G401.6 (cell line): ENCODE measurements around the gene MCTP1.

Experiments used
- FAIRE-seq: peaks from 2 replicates; lab custom pipeline; 2012; peaks lifted over from hg19 to GRCh38; lab: Jason Lieb, UNC

Gene MCTP1

GRCh38 chr5:95284572-95285408 lies at the start of gene MCTP1:
Gene MCTP1 (minus strand): TSS chr5:95285094.
- FAIRE-seq = no peak

DNA sequence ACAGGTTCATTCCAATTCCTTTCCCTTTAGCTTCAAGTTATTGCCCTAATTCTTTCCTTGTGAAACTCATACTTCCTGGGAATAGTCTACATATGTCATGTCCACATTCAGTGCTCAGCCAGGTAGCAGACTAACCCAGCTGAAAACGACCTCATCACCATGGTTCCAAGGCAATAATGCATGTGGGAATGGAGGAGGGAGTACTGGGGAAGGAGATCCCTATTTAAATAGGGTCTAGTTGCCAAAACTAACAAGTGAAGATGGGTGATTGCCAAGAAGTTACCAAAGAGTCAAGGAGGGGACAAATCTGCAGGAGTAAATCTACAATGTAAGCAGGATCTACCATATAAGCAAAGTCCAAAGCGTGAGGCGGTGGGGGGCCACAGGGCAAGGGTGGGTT lies 47.3 kb upstream of the MCTP1 start:
- no peak for FAIRE-seq

GRCh38 chr5:95331358-95331757 lies 46.5 kb upstream of the MCTP1 start:
- no peak for FAIRE-seq

GRCh38 chr5:95327211-95327610 lies 42.3 kb upstream of the MCTP1 start:
- no peak for FAIRE-seq

- no peak for FAIRE-seq
These were observed 32.8 kb upstream of the MCTP1 start for GRCh38 chr5:95317687-95318086.

- no peak for FAIRE-seq
These were observed 32.2 kb upstream of the MCTP1 start for GRCh38 chr5:95317085-95317484.

- no peak for FAIRE-seq
These were observed 19.8 kb upstream of the MCTP1 start for GRCh38 chr5:95304711-95305110.

DNA sequence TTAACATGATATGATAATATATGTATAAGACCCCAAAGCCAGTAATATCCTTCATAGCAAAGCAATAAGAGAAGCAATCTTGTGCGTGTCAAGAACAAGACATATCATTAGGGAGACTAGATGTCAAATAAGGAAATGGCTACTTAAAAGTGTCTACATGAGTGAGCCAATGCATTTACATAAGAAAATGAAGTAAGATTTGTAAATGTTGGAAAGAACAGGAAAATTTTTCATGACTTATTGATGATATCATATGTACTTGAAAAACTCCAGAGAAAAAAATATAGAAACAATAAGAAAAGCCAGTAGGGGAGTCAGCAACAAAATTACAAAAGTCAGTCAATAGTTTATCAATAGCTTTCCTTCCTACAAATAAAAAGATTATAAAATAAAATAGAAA lies 13.8 kb upstream of the MCTP1 start:
- no peak for FAIRE-seq

- FAIRE-seq = no peak
These were observed 11.4 kb upstream of the MCTP1 start for GRCh38 chr5:95296291-95296690.

GRCh38 chr5:95285409-95285755 lies 488 bp upstream of the MCTP1 start:
- no peak for FAIRE-seq

DNA sequence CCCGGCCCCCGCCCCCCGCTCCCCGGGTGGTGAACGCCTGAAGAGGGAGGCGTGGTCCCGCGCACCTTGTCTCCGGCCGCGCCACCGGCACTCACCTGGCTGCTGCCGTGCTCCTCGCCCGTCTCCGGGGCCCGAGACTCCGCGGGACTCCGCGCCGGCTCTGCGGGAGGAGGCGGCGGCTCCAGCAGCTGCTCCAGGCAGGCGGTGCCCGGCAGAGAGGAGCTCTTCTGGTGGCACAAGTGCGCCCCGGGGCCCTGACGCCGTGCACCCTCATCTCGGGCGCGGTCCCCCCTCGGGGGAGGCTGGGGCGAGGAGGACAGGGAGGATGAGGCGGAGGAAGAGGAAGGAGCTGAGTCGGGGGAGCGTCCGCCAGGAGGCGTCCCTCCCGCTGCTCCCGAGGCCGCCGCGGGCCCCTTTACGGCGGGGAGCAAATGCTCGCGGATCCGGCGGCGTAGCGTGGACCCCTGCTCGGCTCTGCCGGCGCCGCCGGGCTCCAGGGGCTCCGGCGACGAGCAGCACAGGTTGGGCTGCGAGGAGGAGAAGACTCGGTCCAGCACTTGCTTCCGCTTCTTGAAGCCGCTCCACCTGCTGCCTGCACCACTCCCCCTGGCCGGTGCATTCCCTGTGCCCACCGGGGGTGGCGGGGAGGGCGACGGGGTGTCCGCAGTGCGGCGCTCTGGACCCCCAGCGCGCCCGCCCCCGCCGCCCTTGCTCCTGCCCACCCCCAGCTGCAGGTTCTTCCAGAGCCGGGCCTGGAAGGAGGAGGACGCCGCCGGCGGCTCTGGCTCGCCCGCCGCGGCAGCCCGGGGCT lies 928 bp downstream of the MCTP1 start:
- FAIRE-seq = no peak

DNA sequence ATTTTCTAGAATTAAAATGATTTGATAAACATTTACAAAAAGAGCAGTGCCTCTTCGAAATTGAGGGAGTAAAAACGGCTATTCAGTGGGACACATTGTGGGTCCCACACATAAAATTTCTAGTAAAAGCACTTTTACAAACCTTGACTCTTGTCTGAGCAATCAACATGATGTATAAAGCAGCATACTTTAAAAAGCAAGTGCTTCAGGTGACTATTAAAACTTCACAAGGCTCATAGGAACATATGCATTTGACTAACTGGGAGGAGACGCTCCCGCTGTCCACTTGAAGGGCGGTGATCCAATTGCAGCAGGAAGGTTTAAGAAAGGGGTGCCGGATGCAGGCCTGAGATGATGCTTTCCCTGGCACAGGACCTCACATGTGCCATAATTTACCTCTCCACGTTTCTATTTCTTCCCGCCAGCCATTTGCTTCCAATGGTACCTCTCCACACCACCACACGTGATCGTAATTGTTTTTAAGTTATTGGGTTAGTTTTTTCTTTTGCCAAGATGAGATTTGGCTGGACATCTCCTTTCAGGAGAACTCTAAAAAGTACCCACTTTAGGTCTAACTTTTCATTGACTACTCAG lies 1.8 kb downstream of the MCTP1 start:
- FAIRE-seq = no peak

DNA sequence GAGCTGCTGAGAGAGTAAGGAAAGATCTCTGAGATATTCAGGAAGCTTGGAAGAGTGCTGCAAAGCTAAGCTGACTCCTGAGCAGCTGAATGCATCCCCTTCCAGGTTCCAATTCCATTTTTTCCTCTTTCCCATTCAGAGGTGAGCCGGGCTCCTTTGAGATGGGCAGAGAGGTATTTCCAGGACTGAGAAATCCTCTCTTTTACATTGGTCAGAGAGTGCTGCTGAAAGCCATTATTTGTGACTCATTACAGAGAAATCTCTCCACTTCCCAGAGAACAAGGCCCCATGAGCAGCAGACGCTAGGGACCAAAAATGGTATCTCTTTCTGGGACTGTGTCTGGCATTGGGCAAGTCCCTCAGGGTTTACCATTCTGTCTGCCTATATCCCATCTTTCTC lies 3.7 kb downstream of the MCTP1 start:
- no peak for FAIRE-seq

- FAIRE-seq = no peak
These were observed 4.3 kb downstream of the MCTP1 start for GRCh38 chr5:95280401-95281095.

GRCh38 chr5:95274011-95274410 lies 10.9 kb downstream of the MCTP1 start:
- no peak for FAIRE-seq

DNA sequence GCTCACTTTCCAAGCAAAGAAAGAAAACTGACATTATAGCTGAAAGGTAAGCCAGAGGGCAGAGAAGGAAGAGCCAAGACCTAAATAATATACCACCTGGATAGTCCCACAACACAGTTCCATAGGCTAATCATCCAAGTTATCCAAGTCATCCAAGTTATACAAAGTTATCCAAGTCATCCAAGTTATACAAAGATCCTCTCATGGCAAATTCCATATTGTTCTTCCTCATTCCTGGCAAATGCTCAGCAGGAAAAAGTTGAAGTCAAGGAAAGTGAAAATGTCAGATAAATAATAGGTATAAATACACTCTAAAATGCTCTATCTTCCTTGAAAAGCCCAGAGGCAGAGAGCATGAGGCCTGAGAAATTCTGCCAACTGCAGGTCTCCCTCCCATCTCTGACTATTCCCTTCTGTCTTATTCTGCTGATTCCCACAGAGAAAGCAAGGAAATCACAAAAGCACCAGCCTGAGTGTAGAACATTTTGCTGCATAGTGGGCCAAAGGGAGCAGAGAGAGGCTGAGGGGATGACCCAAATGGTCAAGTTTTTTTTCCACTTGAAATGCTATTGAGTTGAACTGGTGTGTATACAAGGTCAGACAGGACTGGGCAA lies 12.5 kb downstream of the MCTP1 start:
- no peak for FAIRE-seq

GRCh38 chr5:95262933-95263660 lies 21.8 kb downstream of the MCTP1 start:
- no peak for FAIRE-seq

DNA sequence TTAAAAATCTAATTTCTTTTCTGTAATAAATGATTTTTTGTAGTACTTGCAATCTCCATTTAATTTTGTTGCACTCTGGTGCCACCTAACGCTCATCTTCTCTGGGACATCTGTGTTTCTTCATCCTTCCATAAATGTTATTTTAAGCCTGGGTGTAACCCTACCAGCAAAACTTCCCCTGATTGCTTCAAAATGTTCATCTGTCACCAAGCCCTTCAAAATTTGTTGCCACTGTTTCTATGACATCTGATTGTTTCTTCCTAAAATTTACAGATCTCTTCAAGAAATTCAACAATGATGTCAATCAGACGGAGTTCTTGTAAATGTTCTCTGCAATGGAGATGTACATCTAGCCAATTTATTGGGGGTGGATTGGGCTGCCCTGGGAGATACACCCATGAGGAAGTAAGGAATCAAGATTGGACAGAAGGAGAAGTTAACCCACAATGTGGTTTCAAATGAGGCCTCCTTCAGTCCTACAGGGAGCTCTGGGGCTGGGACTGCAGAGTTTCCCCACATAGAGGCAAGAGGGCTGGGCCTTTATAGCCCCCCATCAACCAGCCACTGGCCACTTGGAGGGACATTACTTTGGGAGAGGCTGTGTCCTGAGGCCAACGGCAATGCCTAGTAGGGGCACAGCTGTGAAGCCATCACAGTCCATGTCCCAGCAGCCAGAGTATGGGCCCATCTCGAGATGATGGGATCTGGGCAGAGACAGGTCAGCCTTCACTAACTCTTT lies 23.3 kb downstream of the MCTP1 start:
- no peak for FAIRE-seq

DNA sequence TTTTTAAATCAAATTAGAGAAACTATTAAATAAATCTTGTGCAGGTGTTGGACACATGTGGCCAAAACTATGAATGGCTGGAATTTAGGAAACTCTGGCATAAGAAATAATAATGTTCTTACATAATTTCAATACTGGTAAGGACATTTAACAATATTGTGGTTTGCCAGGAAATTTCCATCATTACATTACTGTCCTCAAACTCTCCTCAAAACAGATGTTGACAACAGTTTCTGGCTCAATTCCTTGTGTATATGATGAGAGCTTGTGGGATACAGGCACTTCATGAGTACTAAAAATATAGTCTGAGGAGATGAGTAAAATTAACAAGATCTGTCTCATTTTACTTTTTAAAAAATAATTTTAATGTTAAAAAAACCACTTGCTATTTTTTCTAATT lies 27.9 kb downstream of the MCTP1 start:
- no peak for FAIRE-seq

DNA sequence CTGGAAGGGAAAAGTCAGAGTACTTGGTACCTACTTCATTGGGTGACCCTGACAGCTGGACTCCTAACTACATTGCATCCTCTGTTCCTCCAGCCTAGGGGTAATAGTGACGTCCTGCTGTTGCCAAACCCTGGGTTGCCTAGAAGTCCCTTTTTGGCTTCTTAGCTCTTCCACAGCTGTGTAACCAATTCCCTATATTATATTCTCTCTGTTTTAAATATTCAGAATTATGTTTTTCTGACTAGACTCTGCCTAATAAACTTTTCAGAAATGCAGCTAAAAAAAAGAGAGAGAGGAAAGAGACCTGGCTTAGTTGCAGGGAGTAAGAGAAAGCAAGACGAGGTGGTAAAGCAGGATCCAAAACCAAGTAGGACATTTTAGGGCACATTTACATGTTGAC lies 28.4 kb downstream of the MCTP1 start:
- FAIRE-seq = no peak

DNA sequence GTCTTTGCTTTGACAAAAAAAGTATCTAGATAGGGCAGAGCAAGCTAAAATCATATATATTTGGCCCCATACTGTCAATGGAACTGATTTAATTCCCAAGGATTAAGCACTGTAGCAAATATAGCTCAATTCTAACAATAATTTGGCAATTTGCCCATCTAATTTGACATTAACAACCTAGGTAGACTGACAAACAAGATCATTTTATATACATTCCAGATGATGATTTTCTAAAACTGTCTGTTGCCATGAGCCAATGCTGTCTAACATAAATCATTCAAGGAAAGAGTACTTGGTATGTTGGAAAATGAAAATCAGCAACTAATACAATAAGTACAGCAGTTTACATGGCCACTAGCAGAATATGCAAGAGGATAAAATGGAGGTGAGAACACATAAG lies 32.1 kb downstream of the MCTP1 start:
- FAIRE-seq = no peak
